Tibial artery (tissue), 4 donors: ENCODE results near the gene WDR13.

Experiments used
- DNase-seq, 2 donors: peaks; one replicate each; pipeline ENCODE4 v3.0.0-alpha.2; 2019
- H3K27ac ChIP-seq, 2 donors: fragments of 200-600 bp; sonication (generic) in 1 of 2; 1 replicate in 1 of 2; 2 replicates in 1 of 2; pipeline ENCODE4 v1.5.1; 2018 to 2019; ENCODE audit warnings: mild to moderate bottlenecking in 1 of 2
- H3K27me3 ChIP-seq, 2 donors: fragments of 200-600 bp; sonication (generic) in 1 of 2; one replicate each; pipeline versions ENCODE4 v1.5.1 to v1.6.0; 2016 to 2019
- H3K36me3 ChIP-seq, 3 donors: fragments of 200-600 bp; sonication (generic) in 2 of 3; one replicate each; pipeline ENCODE4 v1.5.1; 2016 to 2019; ENCODE audit warnings: mild to moderate bottlenecking in 2 of 3
- H3K4me1 ChIP-seq, 4 donors: fragments of 200-600 bp; sonication (generic) in 2 of 4; 1 replicate in 3 of 4; 2 replicates in 1 of 4; pipeline ENCODE4 v1.5.1; 2016 to 2019
- H3K4me3 ChIP-seq, 2 donors: fragments of 200-600 bp; sonication (generic) in 1 of 2; 1 replicate in 1 of 2; 2 replicates in 1 of 2; pipeline ENCODE4 v1.5.1; 2018 to 2019; ENCODE audit warnings: mild to moderate bottlenecking in 2 of 2
- H3K9me3 ChIP-seq, 3 donors: fragments of 200-600 bp; sonication (generic) in 1 of 3; one replicate each; pipeline ENCODE4 v1.5.1; 2016 to 2019
- intact Hi-C: fragments of 100-400 bp; cut with DNase I; formaldehyde crosslinking; loops from one replicate; pipeline ENCODE4 v1.15.0; 2023; ENCODE audit warnings: low total_unique reads
- TF ChIP-seq, protein P1 (sequence below), 2 experiments: fragments of 200-600 bp in 1 of 2; fragments of 450-650 bp in 1 of 2; IDR thresholded peaks; one replicate each; pipeline ENCODE4 v1.5.1; 2017 to 2019; ENCODE audit warnings: antibody characterized with exemption in 2 of 2, mild to moderate bottlenecking in 1 of 2, moderate library complexity in 1 of 2

The WDR13 gene

GRCh38 chrX:48606091-48606490 is 8.8 kb downstream of the WDR13 start:
- intact Hi-C loops, result no loop called here
- H3K36me3 ChIP-seq, result peaks cover 4 to 42% (median 28%) of the 10 kb centered on the region in 3 donors
- TF ChIP-seq, protein P1, sequence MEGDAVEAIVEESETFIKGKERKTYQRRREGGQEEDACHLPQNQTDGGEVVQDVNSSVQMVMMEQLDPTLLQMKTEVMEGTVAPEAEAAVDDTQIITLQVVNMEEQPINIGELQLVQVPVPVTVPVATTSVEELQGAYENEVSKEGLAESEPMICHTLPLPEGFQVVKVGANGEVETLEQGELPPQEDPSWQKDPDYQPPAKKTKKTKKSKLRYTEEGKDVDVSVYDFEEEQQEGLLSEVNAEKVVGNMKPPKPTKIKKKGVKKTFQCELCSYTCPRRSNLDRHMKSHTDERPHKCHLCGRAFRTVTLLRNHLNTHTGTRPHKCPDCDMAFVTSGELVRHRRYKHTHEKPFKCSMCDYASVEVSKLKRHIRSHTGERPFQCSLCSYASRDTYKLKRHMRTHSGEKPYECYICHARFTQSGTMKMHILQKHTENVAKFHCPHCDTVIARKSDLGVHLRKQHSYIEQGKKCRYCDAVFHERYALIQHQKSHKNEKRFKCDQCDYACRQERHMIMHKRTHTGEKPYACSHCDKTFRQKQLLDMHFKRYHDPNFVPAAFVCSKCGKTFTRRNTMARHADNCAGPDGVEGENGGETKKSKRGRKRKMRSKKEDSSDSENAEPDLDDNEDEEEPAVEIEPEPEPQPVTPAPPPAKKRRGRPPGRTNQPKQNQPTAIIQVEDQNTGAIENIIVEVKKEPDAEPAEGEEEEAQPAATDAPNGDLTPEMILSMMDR (IDR thresholded peaks at IDR 0.05), result no peak

GRCh38 chrX:48611703-48612102 is 14.4 kb downstream of the WDR13 start:
- H3K9me3 ChIP-seq, result no peaks in the 10 kb centered on the region
- H3K4me1 ChIP-seq, result no peaks in the 10 kb centered on the region
- H3K4me3 ChIP-seq, result no peak overlapping the region
- no peaks in the 10 kb centered on the region for H3K27me3 ChIP-seq
- intact Hi-C loops, result no loop called here
- TF ChIP-seq, protein P1 (IDR thresholded peaks at IDR 0.05), result no peak
- no peaks in the 10 kb centered on the region for H3K36me3 ChIP-seq
- DNase-seq, result no peak
- no peak overlapping the region for H3K27ac ChIP-seq

More at GRCh38 chrX:48606091-48606490, 8.8 kb downstream of the WDR13 start:
- Histone ChIP-seq H3K27ac (no peak overlapping the region), H3K4me3 (no peak overlapping the region), H3K4me1 (no peaks in the 10 kb centered on the region), H3K27me3 (no peaks in the 10 kb centered on the region), H3K9me3 (no peaks in the 10 kb centered on the region)
- no peak for DNase-seq

GRCh38 chrX:48613502-48614160 is 16.3 kb downstream of the WDR13 start:
- Histone ChIP-seq H3K36me3 (no peaks in the 10 kb centered on the region), H3K4me1 (no peaks in the 10 kb centered on the region), H3K27ac (no peak overlapping the region), H3K4me3 (no peak overlapping the region), H3K27me3 (no peaks in the 10 kb centered on the region), H3K9me3 (no peaks in the 10 kb centered on the region)
- intact Hi-C loops, result no loop called here
- TF ChIP-seq, protein P1 (IDR thresholded peaks at IDR 0.05), result no peak
- no peak for DNase-seq

DNA sequence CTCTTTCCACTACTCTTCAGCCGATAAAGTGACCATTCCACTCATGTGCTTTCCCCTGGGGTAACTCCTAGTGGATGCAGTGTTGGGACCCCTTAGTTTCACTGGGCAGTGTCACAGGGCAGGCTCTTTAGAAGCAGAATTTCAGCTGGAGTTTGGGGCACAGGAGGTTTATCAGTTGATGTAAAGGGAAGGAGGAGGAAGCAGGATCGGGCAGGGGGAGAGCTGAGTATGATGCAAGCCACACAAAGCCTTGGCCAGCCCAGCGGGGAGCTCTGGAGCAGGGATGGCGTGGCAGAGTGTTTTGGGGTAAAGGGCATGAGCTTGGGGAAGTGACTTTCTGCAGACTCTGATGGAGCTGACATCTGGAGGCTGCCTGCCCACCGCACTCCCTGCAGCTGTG is 19.3 kb downstream of the WDR13 start:
- H3K27me3 ChIP-seq, result no peaks in the 10 kb centered on the region
- DNase-seq, result no peak
- TF ChIP-seq, protein P1 (IDR thresholded peaks at IDR 0.05), result no peak
- intact Hi-C loops, result no loop called here
- H3K36me3 ChIP-seq, result no peaks in the 10 kb centered on the region
- no peak overlapping the region for H3K27ac ChIP-seq
- H3K9me3 ChIP-seq, result no peaks in the 10 kb centered on the region
- no peaks in the 10 kb centered on the region for H3K4me1 ChIP-seq
- no peak overlapping the region for H3K4me3 ChIP-seq

DNA sequence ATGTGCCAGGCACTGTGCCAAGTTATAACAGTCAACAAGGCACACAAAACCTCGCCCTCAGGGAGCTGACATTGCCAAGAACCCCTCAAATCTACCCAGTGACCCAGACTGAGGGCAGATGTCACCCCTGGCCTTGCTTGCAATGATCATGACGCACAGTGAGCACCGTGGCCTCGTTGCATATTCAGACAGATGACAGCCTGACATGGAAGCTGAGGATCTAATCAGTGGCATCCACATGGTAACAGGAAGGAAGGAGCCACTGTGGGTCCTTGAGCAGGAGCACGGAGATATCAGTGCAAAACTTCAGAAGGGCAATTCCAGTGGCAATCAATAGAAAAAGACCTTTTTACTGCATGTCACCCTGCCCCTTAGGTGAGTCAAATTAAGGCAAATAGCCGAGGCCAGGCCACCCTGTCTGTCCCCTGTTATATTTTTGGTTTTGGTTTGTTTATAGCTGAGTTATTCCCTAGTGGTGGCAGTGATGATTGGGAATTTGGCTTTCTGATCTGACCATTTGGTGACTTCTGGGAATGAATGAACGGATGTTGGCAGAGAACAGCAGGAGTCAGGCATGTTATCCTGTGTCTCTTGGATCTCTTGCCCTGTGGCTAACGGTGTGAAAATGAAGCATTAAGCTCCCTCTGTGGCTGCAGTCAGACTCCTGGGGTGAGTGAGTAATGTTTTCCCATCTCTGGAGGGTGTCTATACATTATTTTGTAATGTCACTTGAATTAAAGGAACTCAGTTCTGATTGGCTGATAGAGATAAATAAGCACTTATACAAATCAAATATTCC is 20.4 kb downstream of the WDR13 start:
- H3K4me1 ChIP-seq, result no peaks in the 10 kb centered on the region
- H3K9me3 ChIP-seq, result no peaks in the 10 kb centered on the region
- no peak overlapping the region for H3K4me3 ChIP-seq
- no peak for DNase-seq
- H3K27ac ChIP-seq, result no peak overlapping the region
- TF ChIP-seq, protein P1 (IDR thresholded peaks at IDR 0.05), result no peak
- H3K36me3 ChIP-seq, result no peaks in the 10 kb centered on the region
- intact Hi-C loops, result no loop called here
- no peaks in the 10 kb centered on the region for H3K27me3 ChIP-seq
